ENCODE results near the gene EIF6.

The EIF6 gene

DNA sequence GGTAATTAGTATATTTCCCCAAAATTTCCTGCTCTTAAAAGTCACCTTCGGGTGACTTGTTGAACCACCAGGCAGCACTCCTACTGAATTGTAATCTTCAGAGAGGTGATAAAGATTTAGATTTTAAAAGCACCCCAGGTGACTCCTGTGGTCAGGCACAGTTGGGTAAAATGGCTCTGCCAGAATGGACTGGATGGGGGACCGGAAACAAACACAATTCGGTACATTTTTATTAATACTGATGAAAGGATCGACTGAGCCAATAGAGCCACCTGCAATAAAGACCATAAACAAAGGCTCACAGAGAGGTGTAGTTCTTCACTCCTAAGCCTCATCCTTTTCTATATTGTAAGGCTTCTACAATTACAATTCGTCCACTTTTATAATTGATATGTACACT is 27.2 kb upstream of the EIF6 start:
- FAIRE-seq = no peak

DNA sequence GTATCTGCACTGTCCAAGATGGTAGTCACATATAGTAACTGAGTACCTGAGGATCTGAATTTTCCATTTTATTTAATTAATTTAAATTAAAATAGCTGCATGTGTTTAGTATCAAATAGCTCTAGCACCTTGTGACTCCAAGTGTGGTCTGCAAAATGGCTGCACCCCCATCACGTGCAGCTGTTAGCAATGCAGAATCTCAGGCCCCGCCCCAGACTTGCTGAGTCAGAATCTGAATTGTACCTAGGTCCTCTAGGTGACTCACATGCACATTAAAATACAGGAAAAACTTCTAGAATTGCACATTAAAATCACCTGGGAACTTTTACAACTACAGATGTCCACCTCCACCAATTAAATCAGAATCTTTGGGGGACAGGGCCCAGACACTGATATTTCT is 26.8 kb upstream of the EIF6 start:
- FAIRE-seq = no peak

DNA sequence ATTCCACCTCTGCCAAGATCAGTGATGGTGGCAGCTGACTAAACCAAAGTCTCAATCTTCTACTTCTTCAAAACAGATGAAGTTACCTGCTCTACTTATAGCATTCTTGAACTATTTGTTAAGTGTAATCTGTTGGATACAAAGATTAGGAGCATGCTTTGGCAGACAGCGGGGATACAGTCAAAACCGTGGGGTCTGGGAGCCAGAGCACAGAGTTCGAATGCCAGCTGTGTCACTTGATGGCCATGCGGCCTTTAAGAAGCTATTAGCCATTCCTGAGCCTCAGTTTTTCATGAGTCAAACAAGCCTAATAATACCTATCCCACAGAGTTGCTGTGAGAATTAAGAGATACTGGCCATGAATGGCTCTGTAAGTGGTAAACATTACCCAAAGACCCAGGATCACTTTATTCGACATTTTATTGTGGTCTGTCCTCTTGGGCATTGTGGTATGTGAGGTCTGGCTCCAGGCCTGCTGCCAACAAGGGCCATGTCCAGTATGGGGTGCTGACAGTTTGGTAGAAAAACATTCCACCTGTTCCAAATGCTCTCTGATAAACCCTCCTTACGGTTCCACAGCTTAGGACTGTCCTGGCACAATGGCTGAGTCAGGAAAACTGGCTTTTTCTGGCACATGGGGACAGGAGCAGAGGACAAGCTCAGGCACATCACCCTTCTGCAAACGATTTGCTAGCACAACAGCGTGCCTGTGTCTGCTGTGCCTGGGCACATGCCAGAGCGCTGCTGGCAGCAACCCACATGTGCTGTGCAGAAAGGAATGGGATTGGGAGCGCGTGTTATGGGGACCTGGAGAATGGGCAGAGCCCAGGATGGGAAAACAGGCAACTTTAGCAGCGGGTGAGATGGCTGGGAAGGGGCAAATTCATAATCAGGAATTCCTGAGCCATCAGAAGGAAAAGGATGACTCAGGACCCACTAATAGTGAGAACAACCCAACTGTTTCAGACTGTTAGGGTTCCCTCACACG is 23.4 kb upstream of the EIF6 start:
- FAIRE-seq = no peak

DNA sequence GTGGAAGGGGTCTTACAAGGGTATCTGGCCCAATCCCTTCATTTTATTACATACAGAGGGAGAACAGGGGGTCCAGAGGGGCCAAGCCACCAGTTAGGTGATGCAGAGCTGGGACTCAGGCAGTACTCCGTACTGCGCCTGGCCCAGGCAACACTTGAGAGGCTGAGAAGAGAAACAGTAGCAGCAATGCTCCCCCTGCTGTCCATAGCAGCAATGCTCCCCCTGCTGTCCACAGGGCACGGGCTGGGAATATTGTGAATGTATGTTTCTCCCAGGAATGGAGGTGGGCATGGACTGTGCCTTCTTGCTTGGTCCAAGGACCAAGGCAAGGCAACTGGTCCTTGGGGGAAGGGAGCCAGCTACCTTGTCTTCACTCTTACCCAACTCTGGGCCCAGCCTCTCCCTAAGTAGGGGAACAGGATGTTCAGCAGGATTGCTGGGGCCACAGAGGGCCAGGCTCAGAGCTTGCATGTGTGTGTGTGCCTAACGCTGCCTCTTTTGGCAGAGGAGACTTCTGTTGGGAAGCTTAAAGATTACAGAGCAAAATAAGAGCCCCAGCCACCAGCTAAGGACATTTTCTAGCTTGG is 22.5 kb upstream of the EIF6 start:
- FAIRE-seq = no peak

DNA sequence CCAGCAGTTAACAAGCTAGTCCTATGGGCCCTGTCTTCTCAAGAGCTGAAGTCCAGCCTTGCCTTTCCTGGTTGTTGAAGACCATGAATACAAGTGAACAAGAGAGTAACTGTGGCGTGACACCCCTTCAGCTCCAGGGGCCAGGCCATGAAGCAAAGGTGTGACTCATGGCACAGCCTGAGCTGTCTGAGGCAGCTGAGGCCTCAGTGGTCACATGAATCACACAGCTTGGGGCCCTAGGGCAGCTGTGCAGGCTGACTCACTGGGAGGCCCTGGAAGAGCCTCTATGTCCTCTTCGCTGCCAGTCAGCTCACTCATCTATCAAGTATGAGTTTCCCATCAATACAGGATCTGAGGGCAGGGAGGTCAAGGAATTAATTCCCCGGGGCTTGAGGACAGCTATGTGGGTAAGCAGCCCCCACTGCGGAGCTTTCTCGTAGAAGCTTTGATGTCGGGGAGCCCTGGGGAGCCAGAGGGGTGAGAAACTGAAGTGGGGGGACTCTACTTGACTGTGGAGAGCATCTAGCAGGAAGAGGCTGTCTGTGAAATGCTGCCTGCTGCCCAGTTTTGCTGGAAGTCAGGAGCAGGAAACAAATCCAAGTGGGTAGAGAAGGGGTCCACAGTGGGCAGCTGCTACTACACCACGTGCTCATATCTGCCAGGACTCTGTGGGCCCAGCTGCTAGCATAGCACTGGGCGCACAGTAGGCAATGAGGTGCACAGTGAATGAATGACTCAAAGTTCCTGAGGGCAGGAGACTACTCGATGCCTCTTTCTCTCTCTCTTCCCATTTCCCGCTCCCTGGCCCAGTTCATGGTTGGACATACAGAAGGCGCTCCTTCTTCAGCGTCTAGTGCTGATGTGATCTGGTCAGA is 21.3 kb upstream of the EIF6 start:
- no peak for FAIRE-seq

DNA sequence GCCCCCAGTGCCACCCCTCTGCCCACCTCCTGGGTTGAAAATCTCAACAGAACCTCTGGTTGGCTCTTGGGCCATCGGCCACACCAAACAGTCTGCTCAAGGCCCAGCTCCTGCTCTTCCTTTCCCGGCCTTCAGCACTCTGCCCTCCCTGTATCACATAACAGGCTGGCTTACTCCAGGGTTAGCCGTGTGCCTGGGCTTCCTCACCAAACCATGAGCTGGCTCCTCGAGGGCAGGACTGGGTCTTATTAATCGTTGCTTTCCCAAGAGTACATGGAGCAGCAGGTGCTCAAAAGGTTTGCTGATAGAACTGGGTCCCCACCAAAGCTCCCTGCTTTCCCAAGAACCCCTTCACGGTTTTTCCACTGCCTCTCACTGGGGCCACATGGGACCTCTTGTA is 20.4 kb upstream of the EIF6 start:
- no peak for FAIRE-seq

DNA sequence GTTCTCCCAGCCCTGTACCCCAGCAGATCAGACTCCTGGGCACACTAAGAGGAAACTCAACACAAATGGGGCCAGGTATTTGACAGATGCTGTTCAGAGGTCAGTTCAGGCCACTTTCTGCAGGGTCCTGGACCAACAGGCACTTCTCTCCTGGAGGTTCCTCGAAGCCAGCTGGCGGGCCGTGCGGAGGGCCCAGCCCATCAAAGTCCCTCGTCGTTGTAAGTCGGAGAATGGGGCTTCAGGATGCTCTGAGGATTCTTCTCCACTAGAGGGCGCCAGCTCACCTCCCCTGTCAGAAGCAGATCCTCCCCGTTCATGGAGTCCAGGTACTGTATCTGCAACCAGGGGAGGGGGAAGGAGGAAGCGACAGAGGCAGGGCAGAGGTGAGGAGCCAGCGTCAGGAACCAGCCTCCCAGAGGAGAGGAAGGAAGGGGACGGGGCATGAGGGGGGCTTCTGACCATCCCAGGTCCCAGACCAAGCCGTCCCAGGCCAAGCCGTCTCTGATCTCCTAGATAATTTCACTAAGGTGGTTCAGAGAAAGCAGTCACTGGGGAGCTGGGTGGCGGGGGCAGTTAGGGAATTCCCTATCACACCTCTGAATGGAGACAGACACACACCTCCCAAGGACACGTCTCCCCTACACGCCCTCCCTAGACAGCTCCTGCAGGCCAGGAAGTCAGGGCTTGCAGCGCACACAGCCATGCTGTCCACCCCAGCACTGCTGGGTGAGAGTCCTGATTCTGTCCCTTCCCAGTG is 19.3 kb upstream of the EIF6 start:
- no peak for FAIRE-seq

DNA sequence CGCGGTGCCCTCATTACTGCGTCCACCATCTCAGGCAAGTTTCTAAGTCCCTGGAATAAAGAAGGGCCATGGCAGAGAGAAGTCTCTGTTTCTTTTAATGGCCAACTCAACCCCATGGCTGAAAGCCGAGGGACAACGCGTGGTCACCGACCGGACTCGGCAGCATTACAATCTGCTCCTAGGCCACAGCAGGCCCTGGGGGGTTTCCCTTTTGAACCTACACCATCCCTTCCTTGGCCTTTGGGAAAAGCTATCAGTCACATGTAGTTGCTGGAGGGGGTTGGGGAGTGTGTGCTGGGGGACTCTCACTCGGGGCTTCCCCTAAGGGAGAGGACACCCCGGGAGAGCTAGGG is 18.8 kb upstream of the EIF6 start:
- no peak for FAIRE-seq

DNA sequence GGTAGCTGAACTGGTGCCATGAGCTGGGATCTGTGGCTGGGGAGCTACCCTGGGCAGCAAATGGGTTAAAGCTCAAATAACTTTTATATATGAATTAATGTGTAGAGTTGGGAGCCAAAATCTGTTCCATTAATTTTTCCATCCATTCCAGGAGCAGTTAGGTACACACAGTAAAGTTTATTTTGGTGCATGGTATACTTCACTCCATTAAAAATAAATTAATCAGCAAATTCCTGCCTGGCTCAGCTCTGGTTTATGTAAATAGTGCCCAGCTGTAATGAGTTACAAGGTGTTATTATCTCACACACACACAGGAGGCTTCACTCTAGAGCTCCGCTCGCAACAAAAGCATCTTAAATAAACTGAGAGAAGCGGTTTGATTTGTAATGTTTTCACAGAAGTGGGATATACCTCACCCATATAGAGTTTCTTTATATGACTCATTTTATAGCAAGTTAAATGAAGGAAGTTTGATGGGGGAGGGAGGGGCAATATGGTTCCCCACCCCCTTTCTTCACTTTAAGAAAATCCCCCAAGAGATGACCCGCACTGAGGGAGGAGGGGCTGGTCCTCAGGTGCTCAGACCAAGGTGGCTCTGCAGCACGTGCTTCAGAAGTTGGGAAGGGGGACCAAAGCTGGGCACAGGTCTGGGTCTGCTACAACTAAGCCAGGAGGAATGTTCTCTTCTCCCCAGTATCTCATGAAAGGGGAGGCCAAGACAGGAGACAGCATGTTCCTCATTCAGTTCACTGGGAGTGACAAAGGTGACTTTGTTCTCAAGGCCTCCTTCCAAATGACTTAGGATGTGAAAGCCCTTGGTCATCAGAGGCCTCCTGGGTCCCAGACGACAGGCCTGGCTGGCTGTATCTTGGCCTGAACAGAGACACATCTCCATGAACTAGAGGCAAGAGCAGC is 18.1 kb upstream of the EIF6 start:
- no peak for FAIRE-seq

DNA sequence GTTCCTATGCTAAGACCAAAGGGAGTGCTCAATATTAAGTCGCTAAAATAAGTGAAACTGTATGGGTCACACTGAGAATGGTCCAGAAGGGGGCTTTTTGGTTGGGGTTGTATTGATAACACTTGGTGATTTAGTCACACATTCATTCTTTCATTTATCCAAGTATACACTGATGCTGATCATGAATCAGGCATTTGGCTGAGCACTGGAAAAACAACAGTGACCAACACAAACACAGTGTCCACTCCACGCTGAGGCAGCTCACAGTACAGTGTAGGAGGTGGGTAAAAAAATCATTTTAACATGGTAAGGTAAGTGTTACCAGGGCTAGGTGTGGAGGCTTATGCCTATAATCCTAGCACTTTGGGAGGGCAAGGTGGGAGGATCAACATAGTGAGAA is 16.9 kb upstream of the EIF6 start:
- no peak for FAIRE-seq

DNA sequence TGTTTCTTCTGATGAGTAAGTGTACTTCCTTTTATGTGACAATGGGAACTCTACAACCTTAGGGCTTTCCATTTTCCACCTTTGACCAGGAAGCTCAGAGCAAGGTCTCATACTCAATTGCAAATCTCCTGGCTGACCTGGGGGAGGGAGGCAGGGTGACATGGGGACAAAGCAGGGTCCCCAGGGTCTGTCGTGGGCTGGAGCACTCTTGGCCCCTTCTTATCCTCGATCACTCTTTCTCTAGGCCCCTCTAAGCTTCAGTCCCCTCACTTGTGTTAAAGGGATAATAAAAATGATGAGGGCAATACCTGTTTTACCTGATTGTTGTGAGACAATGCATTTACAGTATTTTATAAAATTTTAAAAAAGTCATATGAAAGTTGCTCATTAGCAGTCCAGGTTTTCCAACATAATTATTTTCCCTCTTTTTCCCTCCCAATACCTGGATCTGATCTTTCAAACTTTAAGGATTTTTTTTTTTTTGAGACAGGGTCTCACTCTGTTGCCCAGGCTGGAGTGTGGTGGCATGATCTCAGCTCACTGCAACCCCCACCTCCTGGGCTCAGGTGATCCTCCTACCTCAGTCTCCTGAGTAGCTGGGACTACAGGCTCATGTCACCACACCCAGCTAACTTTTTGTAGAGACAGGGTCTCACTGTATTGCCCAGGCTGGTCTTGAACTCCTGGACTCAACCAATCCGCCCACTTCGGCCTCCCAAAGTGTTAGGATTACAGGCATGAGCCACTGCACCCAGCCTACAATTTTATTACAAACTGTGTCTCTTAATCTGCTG is 16.1 kb upstream of the EIF6 start:
- no peak for FAIRE-seq

DNA sequence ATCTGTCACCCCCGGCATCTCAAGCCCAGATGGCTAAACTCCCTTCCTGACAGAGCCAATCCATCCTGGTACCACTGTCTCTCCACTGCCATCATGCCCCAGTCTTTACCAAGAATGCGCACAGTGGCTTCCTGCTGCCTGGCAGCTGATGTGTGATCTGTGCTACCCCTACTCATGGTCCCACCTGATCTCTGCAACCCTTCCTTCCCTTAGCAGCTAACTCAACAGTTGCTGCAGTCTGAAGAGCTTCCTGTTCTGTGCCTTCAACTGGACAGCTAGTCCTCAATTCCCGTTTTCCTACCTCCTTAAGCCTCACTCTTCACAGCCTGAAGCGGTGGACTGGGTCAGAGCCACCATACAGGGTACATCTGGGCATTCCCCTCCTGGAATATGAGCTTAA is 15.2 kb upstream of the EIF6 start:
- no peak for FAIRE-seq

DNA sequence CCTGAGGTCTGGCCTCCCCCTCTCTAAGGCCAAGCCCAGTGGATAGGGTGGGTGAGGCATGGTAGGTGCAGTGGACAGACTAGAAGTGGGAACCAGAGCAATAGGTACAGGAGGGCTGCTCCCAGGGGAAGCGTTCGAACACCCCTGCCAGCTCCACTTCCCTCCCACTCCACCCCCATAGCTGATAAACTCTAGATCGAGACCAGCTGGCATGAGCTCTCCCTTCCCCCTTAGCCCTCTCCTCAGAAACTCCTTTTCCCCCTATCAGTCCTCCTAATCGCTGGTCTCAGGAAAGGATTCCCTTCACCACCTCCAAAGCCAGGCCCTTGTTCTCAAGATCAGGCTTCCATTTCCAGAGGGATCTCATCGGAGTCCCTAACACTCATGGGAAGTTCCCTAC is 13.7 kb upstream of the EIF6 start:
- FAIRE-seq = no peak

DNA sequence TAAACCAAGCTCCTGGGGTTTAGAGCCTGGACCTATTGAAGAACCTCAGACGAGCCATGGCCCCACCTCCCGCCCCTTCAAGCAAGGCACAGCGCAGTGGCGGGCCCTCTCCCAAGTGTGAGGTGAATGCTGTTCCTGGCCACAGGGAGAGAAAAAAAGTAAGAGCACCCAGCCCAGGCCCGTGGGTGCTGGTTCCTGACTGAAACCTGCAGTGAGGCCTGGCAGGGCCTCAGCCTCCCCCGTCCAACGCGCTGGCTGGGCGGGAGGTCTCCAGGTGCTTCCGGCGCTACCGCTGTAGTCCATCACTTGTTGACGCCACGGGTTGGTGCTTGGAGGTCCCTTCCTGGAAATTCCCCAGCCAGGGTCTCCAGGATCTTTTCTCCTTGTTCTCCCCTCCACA is 13.2 kb upstream of the EIF6 start:
- no peak for FAIRE-seq

DNA sequence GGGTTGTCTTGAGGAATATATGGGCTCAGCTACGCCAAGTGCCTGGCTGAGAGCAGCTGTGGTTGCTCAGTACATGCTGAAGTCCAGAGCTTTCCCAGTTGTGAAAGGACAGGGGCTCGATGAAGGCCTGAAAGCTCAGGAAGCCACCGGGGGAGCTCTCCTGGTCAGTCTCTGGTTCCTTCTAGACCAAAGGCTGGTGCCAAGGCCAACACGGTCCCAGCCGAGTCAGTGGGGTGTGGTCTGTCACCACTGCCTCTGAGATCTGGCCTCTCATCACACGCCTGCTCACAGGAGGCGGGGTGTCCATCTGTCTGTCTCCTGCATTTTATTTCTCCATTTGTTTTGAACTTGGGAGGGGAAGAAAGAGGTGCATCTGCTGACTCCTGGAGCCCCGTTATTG is 12.6 kb upstream of the EIF6 start:
- no peak for FAIRE-seq

DNA sequence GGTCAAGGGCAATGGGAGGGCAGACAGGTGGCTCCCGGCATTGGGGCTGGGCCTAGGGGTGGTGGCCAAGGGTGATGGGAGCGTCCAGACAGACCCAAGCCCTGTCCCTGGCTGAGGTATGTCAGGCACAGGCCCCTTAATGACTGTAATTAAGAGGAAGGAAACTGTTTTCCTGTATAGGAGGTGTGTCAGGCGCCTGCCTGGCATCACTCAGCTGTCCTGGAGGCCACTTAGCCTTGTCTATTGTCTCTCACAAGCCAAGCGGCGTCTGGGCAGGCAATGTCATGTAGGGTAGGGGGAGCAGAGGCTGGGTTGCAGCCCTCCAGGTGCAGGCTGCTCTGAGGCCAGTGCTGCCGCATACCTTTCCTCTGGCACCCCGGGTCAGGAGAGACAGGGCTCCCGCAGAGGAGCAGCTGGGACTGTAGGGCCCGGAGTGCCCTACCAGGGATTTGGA is 11.6 kb upstream of the EIF6 start:
- no peak for FAIRE-seq

DNA sequence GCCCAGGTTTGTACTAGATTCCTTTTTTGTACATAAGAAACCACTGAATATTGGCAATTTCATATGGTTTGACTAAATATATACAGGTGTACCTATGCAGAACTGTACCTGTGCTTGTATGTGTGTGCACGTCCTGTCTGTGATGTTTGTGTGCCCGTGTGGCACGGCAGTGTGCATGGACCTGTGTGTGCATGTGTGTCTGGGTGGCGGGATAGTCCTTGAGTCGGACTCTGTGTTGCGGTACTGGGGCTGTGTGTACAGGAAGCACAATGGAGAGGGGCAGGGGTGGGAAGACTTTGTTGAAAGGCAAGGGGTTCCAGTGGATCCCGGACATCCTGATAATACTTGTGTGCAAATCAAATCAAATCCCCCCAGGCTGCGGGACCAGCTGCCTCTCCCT is 11.1 kb upstream of the EIF6 start:
- no peak for FAIRE-seq

DNA sequence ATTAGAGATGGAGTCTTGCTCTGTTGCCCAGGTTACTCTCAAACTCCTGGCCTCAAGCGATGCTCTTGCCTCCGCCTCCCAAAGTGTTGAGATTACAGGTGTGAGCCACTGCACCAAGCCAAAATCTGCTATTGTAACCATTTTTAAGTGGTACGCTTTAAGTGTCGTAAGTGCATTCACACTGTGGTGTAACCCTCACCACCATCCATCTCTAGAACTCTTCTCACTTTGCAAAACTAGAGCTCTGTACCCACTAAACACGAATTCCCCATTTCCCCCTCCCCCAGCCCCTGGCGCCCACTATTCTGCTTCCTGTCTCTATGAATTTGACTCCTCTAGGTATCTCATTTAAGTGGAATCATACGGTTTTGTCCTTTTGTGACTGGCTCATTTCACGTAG is 10.5 kb upstream of the EIF6 start:
- FAIRE-seq = no peak

DNA sequence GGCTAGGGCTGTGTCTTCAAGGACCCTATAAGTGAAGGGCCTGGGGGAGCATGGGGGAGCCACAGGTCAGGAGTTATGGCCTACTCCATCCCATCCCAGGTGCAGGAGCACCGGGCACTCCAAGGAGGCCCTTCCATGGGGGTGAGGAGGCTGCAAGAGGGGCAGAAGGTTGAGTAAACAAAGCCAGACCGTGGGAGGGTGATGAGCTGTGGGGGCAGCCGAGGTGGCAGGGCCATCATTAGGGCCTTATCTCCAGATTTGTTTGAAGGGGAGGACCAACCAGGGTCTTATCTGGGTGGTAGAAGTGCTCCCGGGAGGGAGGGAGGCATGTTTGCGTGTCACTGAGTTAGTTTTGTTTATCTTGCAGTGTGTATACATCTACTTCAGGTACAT is 9.7 kb upstream of the EIF6 start:
- no peak for FAIRE-seq

DNA sequence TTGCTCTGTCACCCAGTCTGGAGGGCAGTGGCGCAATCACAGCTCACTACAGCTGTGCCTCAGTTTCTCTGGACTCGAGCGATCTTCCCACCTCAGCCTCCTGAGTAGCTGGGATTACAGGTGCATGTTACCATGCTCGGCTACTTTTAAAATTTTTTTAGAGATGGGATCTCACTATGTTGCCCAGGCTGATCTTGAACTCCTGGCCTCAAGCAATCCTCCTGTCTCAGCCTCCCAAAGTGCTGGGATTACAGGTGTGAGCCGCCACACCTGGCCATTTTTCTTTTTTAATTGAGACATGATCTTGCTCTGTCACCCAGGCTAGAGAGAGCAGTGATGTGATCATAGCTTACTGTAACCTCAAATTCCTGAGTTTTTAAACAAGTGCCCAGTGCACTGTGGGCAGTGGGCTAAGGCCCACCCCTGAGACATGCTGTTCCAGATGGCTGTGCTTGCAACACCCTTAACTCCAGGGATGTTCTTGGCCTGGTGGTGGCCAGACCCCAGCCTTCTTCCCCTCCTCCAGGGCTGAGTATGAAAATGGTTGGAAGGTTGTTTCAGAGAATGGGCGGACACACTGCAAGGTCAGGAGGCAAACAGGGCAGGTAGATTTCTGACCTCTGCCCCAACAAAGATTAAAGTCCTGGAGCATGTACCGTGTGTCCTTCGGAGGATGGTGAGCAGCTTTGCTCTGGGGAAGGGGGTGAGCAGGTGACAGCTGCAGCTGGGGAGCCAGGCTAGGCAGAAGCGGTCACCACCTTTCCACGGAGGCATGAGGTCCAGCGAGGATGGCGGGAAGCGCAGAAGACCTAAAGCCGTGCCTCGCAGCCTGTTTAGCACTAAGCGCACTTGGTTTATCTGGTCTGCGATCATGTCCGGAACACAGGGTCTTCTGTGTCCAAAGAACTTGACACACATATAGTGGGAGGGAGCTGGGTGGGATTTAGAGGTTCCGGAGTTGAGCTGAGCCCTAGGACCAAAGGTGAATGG is 9.0 kb upstream of the EIF6 start:
- no peak for FAIRE-seq
